ENCODE data around the gene RALGPS1. TPM values are rescaled to one million over a fixed set of nuclear protein-coding genes. Genes with fewer than 3 reads are reported as not detected.

The RALGPS1 gene
- total RNA-seq, 1 experiment from 2014 or later: 0.42 TPM

GRCh38 chr9:127149010-127149409 is 234.4 kb downstream of the RALGPS1 start:
- DNase-seq (ENCODE audit: low read depth): no peak

GRCh38 chr9:127149463-127150390 is 235.1 kb downstream of the RALGPS1 start:
- no peak for DNase-seq (ENCODE audit: low read depth)

- DNase-seq (ENCODE audit: low read depth): no peak
Measured at GRCh38 chr9:127153501-127153900, 238.9 kb downstream of the RALGPS1 start.

- no peak for DNase-seq (ENCODE audit: low read depth)
Measured at GRCh38 chr9:127154003-127154389, 239.4 kb downstream of the RALGPS1 start.

- peak; percentile 58 for DNase-seq (ENCODE audit: low read depth)
Measured at GRCh38 chr9:127154390-127155191, 240.0 kb downstream of the RALGPS1 start.

GRCh38 chr9:127155314-127155960 is 240.9 kb downstream of the RALGPS1 start:
- DNase-seq (ENCODE audit: low read depth): no peak

GRCh38 chr9:127158786-127159324 is 244.3 kb downstream of the RALGPS1 start:
- no peak for DNase-seq (ENCODE audit: low read depth)

- peak; percentile 94 for DNase-seq (ENCODE audit: low read depth)
Measured at GRCh38 chr9:127159325-127159801, 244.8 kb downstream of the RALGPS1 start.

- no peak for DNase-seq (ENCODE audit: low read depth)
Measured at GRCh38 chr9:127159949-127160610, 245.5 kb downstream of the RALGPS1 start.

GRCh38 chr9:127161081-127161624 is 246.6 kb downstream of the RALGPS1 start:
- no peak for DNase-seq (ENCODE audit: low read depth)

GRCh38 chr9:127162046-127162863 is 247.7 kb downstream of the RALGPS1 start:
- DNase-seq (ENCODE audit: low read depth): no peak

- peak; percentile 35 for DNase-seq (ENCODE audit: low read depth)
Measured at GRCh38 chr9:127162864-127163365, 248.3 kb downstream of the RALGPS1 start.

GRCh38 chr9:127163409-127163808 is 248.8 kb downstream of the RALGPS1 start:
- DNase-seq (ENCODE audit: low read depth): peak; percentile 91

- no peak for DNase-seq (ENCODE audit: low read depth)
Measured at GRCh38 chr9:127165116-127165515, 250.5 kb downstream of the RALGPS1 start.

GRCh38 chr9:127166111-127166510 is 251.5 kb downstream of the RALGPS1 start:
- no peak for DNase-seq (ENCODE audit: low read depth)

GRCh38 chr9:127166651-127167524 is 252.3 kb downstream of the RALGPS1 start:
- peak; percentile 90 for DNase-seq (ENCODE audit: low read depth)

GRCh38 chr9:127167560-127168326 is 253.2 kb downstream of the RALGPS1 start:
- no peak for DNase-seq (ENCODE audit: low read depth)
